ENCODE results near the gene SWT1. TPM values are rescaled to one million over a fixed set of nuclear protein-coding genes. Genes with fewer than 3 reads are reported as not detected.
"Not testable (repeated sequence)": the region's sequence is repeated elsewhere in the genome, so short reads cannot be mapped to it uniquely, and the experiment has no call there.

SWT1 gene
- total RNA-seq, 1 donor from 2014 or later, result 3.5 TPM

DNA sequence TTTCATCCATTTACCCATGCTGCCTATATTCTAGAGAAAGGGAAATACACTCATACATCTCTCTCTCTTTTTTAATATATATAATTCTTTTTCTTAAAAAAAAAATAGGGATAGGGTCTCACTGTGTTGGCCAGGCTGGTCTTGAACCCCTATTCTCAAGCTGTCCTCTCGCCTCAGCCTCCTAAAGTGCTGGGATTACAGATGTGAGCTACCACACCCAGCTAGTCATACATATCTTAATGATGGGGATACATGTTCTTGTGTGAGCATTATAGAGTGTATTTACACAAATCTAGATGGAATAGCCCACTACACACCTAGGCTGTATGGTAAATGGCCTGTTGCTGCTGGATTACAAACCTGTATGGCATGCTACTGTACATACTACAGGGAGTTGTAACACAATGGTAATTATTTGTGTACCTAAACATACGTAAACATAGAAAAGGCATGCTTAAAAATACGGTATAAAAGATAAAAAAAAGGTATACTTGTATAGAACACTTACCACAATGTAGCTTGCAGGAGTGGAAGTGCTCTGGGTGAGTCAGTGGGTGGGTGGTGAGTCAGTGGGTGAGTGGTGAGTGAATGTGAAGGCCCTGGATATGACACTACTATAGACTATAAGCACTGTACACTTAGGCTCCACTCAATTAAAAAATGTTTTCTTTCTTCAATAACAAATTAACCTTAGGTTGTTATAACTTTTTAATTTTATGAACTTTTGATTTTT lies 87.2 kb downstream of the SWT1 start:
- intact Hi-C loops (cut with micrococcal nuclease), result loop anchor here (5.0 kb wide), 1 partner anchor 38 kb away; no protein-coding TSS in a partner anchor

GRCh38 chr1:185245466-185245865 lies 88.5 kb downstream of the SWT1 start:
- intact Hi-C loops (cut with micrococcal nuclease), result no loop called here

DNA sequence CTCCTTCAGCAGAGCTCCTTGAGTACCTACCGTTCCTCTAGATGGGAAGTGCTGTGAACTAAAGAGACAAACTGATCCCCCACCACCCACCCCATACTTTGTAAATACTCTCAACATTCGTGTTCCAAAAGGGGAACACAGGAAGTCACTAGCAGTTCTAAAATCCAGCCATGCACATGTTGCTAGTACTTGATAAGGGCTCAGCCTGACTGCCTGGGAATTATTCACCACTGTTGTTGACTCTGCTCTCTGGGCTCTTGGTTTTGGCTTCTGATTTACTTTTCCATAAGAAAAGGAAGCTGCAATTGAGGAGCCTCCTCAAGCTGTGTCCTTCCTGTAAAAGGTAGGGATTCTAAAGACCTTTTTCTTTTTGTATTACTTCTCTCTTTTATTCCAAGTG lies 92.6 kb downstream of the SWT1 start:
- intact Hi-C loops (cut with micrococcal nuclease), result no loop called here

GRCh38 chr1:185250063-185250462 lies 93.1 kb downstream of the SWT1 start:
- intact Hi-C loops (cut with micrococcal nuclease), result no loop called here

DNA sequence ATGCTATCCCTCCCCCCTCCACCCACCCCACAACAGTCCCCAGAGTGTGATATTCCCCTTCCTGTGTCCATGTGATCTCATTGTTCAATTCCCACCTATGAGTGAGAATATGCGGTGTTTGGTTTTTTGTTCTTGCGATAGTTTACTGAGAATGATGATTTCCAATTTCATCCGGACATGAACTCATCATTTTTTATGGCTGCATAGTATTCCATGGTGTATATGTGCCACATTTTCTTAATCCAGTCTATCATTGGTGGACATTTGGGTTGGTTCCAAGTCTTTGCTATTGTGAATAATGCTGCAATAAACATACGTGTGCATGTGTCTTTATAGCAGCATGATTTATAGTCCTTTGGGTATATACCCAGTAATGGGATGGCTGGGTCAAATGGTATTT lies 95.0 kb downstream of the SWT1 start:
- intact Hi-C loops (cut with micrococcal nuclease), result not testable (repeated sequence)

DNA sequence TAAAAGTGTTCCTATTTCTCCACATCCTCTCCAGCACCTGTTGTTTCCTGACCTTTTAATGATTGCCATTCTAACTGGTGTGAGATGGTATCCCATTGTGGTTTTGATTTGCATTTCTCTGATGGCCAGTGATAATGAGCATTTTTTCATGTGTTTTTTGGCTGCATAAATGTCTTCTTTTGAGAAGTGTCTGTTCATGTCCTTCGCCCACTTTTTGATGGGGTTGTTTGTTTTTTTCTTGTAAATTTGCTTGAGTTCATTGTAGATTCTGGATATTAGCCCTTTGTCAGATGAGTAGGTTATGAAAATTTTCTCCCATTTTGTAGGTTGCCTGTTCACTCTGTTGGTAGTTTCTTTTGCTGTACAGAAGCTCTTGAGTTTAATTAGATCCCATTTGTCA lies 95.4 kb downstream of the SWT1 start:
- intact Hi-C loops (cut with micrococcal nuclease), result not testable (repeated sequence)

- intact Hi-C loops (cut with micrococcal nuclease), result not testable (repeated sequence)
These were observed 98.6 kb downstream of the SWT1 start for GRCh38 chr1:185255595-185255994.

GRCh38 chr1:185257116-185257949 lies 100.4 kb downstream of the SWT1 start:
- intact Hi-C loops (cut with micrococcal nuclease), result not testable (repeated sequence)

- intact Hi-C loops (cut with micrococcal nuclease), result no loop called here
These were observed 100.9 kb downstream of the SWT1 start for GRCh38 chr1:185257950-185258208.

DNA sequence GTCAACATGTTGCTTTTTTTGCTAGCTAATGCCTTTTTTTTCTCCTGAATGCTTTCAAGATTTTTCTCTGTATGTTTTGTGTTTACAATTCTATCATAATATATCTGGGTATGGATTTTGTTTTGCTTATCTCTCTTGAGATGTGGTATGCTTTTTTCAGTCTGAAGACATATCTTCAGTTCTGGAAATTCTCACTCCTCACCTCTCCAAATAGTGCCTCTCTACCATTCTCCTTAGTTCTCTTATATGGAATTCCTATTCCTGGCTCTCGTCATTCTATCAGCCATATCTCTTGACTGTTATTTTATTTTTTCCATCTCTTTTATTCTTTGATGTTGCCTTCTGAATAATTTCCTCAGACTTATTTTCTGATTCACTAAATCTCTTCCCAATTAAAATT lies 101.7 kb downstream of the SWT1 start:
- intact Hi-C loops (cut with micrococcal nuclease), result no loop called here

- intact Hi-C loops (cut with micrococcal nuclease), result no loop called here
These were observed 103.6 kb downstream of the SWT1 start for GRCh38 chr1:185260611-185261010.

DNA sequence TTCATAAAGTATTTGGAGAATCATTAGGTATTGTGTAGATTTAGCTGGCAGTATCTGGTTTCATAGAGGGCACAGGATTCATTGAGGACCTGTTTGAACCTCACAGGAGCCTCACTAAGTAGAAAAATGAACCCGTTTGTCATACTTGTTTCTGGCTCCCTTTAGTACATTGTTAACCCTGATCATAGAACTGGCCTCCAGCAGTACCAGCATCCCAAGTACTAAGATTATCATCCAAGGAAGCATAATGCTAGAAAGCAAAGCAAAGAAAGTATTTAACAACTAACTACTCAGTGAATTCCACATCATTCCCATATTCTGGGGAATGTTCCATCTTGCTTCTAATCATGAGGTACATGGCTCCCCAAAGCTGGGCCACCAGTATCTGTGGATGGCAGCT lies 105.2 kb downstream of the SWT1 start:
- intact Hi-C loops (cut with micrococcal nuclease), result no loop called here

DNA sequence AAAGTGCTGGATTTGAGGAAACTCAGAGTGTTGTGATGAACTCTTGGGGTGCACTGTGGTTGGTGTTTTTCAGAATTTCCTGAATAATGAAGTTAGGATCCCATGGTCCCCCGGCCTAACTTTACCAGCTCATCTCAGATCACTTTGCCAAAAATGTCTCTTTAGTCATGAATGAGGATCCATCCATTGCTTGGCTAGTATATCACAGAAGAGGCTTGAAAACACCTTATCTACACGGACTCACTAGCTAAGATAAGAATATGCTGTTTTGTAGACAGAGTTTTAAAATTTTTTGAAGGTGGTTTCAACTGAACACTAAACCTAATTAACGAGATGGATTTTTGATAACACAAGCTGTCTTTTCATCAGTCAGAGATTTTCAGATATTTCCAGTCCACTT lies 106.3 kb downstream of the SWT1 start:
- intact Hi-C loops (cut with micrococcal nuclease), result no loop called here

DNA sequence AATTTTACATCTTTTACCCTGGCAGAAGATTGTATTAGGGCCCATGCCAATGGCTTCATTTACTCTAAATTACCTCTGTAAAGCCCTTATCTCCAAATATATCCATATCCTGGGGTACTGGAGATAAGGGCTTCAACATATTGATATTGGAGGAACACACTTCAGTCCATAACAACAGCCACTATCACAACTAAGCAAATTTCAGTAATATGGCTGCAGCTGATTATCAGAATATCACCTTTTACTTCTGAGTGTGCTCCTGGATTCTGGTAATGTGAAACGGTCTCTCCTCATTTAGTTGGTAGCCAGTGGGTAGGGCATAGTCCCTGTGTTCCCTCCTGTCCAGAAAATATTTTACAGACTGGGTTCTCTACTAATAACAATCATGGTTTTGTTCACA lies 106.8 kb downstream of the SWT1 start:
- intact Hi-C loops (cut with micrococcal nuclease), result no loop called here

- intact Hi-C loops (cut with micrococcal nuclease), result no loop called here
These were observed 108.3 kb downstream of the SWT1 start for GRCh38 chr1:185265314-185265713.

DNA sequence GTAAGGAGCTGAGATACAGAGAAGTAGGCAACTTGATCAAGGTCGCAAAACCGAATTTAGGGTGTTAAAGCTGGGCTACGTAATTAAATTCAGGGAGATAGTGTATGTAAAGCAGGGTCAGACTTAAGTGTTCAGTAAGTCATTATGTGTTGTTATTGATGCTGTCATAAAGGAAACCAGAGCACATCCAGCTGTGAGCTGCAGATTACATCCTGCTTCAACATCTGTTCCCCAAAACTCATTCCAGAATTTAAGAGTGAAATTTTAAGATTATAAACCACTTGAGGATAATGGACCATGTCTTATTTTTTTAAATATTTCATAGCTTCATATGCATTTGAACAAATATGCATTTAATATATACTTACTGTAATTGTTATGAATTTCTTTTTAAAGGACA lies 110.3 kb downstream of the SWT1 start:
- intact Hi-C loops (cut with micrococcal nuclease), result no loop called here

DNA sequence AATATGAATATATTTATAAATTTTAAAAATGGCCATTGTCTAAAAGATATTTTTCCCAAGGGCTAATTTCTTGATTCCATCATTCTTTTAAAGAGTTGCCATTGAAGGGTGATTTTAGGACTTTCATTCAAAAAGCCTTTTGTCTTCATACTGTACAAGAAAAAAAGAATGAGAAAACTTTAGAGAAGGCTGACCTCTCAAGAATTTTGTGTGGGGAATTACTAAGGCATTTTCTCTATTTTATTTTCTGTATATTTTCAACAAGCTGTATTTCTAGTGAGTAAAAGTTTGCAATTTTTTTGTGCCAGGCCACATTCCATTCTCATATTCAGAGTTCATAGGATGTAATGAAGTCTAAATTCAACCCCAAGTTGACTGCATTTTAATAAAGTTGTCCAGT lies 110.7 kb downstream of the SWT1 start:
- intact Hi-C loops (cut with micrococcal nuclease), result no loop called here

- intact Hi-C loops (cut with micrococcal nuclease), result no loop called here
These were observed 111.4 kb downstream of the SWT1 start for GRCh38 chr1:185268352-185268751.

DNA sequence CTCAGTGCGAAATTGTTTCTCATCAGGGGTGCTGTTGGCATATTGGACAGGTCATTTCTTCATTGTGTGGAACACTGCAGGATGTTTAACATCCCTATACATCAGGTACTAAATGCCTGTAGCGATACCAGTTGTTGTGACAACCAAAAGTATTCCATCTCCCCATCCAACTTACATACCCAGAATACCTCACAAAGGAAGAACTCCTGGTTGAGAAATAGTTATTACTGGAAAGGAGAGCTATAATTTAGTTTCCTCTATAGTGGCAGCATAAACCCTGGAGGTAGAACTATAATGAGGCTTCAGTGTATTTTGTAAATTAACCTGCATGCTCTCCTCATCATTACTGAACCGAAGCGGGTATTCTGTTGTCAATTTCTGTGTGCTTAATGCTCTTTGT lies 115.0 kb downstream of the SWT1 start:
- intact Hi-C loops (cut with micrococcal nuclease), result no loop called here

GRCh38 chr1:185279571-185279970 lies 122.6 kb downstream of the SWT1 start:
- intact Hi-C loops (cut with micrococcal nuclease), result no loop called here

DNA sequence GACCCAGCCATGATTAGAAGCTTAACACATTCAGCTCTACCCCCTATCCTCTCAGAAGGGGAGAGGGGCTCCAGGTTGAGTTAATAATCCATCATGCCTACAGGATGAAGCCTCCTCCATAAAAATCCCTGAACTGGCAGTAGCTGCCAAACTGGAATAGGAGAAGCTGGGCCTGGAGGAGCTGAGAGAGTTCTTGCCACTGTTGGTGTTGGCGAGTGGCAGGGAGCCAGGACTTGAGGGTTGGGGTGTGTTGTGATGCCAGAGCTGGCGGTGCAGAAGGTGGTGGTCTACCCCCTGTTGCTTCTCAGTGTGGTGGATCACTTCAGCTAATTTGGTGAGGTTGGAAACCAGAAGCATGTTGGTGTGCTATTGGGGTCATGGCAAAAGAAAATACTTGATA lies 123.6 kb downstream of the SWT1 start:
- intact Hi-C loops (cut with micrococcal nuclease), result loop anchor here (5.0 to 10.0 kb wide), 2 partner anchors 38 to 126 kb away; partner anchors contain the start of genes SWT1 and TRMT1L

GRCh38 chr1:185281245-185281644 lies 124.3 kb downstream of the SWT1 start:
- intact Hi-C loops (cut with micrococcal nuclease), result loop anchor here (5.0 to 10.0 kb wide), 2 partner anchors 39 to 126 kb away; partner anchors contain the start of genes SWT1 and TRMT1L

DNA sequence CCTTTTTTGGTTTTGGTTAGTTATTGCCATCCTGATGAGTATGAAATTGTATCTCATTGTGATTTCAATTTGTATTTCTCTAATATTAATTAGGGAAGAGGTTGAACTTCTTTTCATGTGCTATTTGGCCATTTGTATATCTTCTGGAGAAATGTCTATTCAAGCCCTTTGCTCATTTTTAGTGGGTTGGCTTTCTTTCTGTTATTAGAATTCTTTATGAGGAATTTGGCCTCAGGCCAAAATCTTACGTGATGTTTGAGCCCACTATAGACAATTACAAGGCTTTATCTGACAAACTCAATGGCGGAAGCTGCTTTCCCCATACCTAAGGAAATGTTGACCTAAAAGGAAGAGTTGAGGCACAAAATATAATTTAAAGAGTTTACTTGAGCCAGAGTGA lies 127.1 kb downstream of the SWT1 start:
- intact Hi-C loops (cut with micrococcal nuclease), result loop anchor here (5.0 to 10.0 kb wide), 2 partner anchors 42 to 129 kb away; partner anchors contain the start of genes SWT1 and TRMT1L

Data from T-helper 1 cell treated with Interleukin-12 subunit alpha and Interleukin-12 subunit beta and Interleukin-4 antibody, amounts not matched to agents 30 ng/mL and 1 ng/mL, for 36 hours (primary cell).